ENCODE results near the gene LMNB1. TPM values are rescaled to one million over a fixed set of nuclear protein-coding genes. Genes with fewer than 3 reads are reported as not detected.

LMNB1 gene
- total and polyA plus RNA-seq, 4 donors, result 5.1 to 40.3 (median 21.8) TPM

GRCh38 chr5:126855266-126855665 is 78.3 kb downstream of the LMNB1 start:
- H3K4me1 ChIP-seq (ENCODE audit: control insufficient read depth in 5 of 5, insufficient read depth in 5 of 5, low read length in 5 of 5), result peaks cover 0 to 15% (median 2%) of the 10 kb centered on the region in 5 donors
- TF ChIP-seq CTCF (IDR thresholded peaks at IDR 0.05; ENCODE audit: control extremely low read depth, extremely low read depth), result no peak
- H3K36me3 ChIP-seq (ENCODE audit: control insufficient read depth in 4 of 4, insufficient read depth in 4 of 4, low read length in 4 of 4), result no peaks in the 10 kb centered on the region
- H3K27ac ChIP-seq (ENCODE audit: low read depth in 1 of 2, low read length in 1 of 2), result no peak overlapping the region
- H3K9me3 ChIP-seq (ENCODE audit: control insufficient read depth in 4 of 4, insufficient read depth in 3 of 4, low read length in 3 of 4), result no peaks in the 10 kb centered on the region
- ATAC-seq (ENCODE audit: insufficient read depth, low FRiP score) (no peak), DNase-seq (no peak)
- H3K9ac ChIP-seq (ENCODE audit: insufficient read depth in 1 of 2, low read length in 2 of 2), result no peak overlapping the region
- 58 to 64% methylated on average over 8 of the region's 8 CpGs for WGBS, 2 donors
- no peaks in the 10 kb centered on the region for H3K27me3 ChIP-seq (ENCODE audit: control insufficient read depth in 3 of 3, insufficient read depth in 3 of 3, low read length in 2 of 3)
- H3K4me3 ChIP-seq, result no peak overlapping the region

DNA sequence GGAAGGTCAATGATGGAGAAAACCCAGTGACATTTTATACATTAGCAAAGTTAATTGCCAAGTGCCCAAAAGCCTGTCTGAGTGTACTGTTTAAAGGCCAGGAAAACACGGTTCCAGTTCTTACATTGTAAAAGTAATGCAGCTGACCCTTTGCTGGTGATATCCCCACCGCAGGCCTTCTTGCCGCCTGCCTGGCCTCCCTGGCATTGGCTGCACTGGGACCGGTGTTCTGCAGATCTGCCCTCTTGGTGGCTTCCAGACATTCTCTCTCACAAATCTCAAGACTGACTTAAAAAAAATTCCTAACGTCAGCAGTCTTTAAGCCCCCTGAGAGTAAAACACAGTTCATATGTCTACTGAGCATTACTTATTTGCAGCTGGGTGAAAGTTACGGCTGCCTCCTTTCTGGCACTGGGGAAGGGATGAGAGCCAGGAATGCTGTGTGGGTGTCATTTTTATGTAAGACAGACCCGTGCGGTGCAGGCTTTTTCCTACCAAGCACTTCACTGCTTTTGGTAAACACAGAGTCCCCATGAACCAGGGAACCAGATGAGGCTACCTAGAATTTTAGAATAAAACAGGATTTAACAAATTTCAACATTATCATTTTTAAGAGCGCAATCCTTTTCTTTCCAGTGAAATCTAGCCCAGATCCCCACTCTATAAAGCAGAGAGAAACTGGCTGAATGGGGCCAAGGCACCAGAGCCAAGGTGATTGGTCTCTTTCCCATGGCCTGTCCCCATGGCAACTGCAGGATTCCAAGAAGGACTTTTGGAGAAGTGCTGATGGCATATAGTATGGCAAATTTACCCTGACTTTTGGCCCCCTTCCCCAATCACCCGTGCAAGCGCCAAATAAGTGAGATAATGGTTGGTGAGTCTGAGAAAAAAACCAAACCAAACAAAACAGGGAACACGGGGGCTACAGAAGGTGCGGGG is 80.8 kb downstream of the LMNB1 start:
- no peak for TF ChIP-seq CTCF (IDR thresholded peaks at IDR 0.05; ENCODE audit: control extremely low read depth, extremely low read depth)
- DNase-seq, result peak in 2 of 3 donors; percentile 37 to 61

GRCh38 chr5:126858441-126858840 is 81.5 kb downstream of the LMNB1 start:
- H3K4me3 ChIP-seq, result no peak overlapping the region
- no peak overlapping the region for H3K27ac ChIP-seq (ENCODE audit: low read depth in 1 of 2, low read length in 1 of 2)
- no peak for TF ChIP-seq CTCF (IDR thresholded peaks at IDR 0.05; ENCODE audit: control extremely low read depth, extremely low read depth)
- H3K9ac ChIP-seq (ENCODE audit: insufficient read depth in 1 of 2, low read length in 2 of 2), result no peak overlapping the region
- ATAC-seq (ENCODE audit: insufficient read depth, low FRiP score), result no peak
- H3K4me1 ChIP-seq (ENCODE audit: control insufficient read depth in 5 of 5, insufficient read depth in 5 of 5, low read length in 5 of 5), result peaks cover 0 to 10% (median 0%) of the 10 kb centered on the region in 5 donors
- WGBS, 2 donors, result 91 to 94% methylated on average over 11 of the region's 11 CpGs
- no peak for DNase-seq
- H3K9me3 ChIP-seq (ENCODE audit: control insufficient read depth in 4 of 4, insufficient read depth in 3 of 4, low read length in 3 of 4), result no peaks in the 10 kb centered on the region
- H3K27me3 ChIP-seq (ENCODE audit: control insufficient read depth in 3 of 3, insufficient read depth in 3 of 3, low read length in 2 of 3), result no peaks in the 10 kb centered on the region
- H3K36me3 ChIP-seq (ENCODE audit: control insufficient read depth in 4 of 4, insufficient read depth in 4 of 4, low read length in 4 of 4), result no peaks in the 10 kb centered on the region

More for the DNA sequence above, 80.8 kb downstream of the LMNB1 start:
- H3K27me3 ChIP-seq (ENCODE audit: control insufficient read depth in 3 of 3, insufficient read depth in 3 of 3, low read length in 2 of 3), result no peaks in the 10 kb centered on the region
- no peaks in the 10 kb centered on the region for H3K9me3 ChIP-seq (ENCODE audit: control insufficient read depth in 4 of 4, insufficient read depth in 3 of 4, low read length in 3 of 4)
- no peak overlapping the region for H3K27ac ChIP-seq (ENCODE audit: low read depth in 1 of 2, low read length in 1 of 2)
- no peak overlapping the region for H3K9ac ChIP-seq (ENCODE audit: insufficient read depth in 1 of 2, low read length in 2 of 2)
- H3K4me1 ChIP-seq (ENCODE audit: control insufficient read depth in 5 of 5, insufficient read depth in 5 of 5, low read length in 5 of 5), result peaks cover 0 to 10% (median 0%) of the 10 kb centered on the region in 5 donors
- no peak overlapping the region for H3K4me3 ChIP-seq
- H3K36me3 ChIP-seq (ENCODE audit: control insufficient read depth in 4 of 4, insufficient read depth in 4 of 4, low read length in 4 of 4), result no peaks in the 10 kb centered on the region
- WGBS, 2 donors, result 81 to 87% methylated on average over 13 of the region's 13 CpGs
- ATAC-seq (ENCODE audit: insufficient read depth, low FRiP score), result no peak

Measured in lung (tissue), 12 donors.